HPDE6-E6E7 (cell line): ENCODE measurements around the gene ABLIM1.

Source experiments
- DNase-seq: peaks from one replicate; pipeline ENCODE4 v3.0.0; 2011; ENCODE audit warnings: missing footprints; ENCODE audit errors: extremely low spot score

Gene ABLIM1

DNA sequence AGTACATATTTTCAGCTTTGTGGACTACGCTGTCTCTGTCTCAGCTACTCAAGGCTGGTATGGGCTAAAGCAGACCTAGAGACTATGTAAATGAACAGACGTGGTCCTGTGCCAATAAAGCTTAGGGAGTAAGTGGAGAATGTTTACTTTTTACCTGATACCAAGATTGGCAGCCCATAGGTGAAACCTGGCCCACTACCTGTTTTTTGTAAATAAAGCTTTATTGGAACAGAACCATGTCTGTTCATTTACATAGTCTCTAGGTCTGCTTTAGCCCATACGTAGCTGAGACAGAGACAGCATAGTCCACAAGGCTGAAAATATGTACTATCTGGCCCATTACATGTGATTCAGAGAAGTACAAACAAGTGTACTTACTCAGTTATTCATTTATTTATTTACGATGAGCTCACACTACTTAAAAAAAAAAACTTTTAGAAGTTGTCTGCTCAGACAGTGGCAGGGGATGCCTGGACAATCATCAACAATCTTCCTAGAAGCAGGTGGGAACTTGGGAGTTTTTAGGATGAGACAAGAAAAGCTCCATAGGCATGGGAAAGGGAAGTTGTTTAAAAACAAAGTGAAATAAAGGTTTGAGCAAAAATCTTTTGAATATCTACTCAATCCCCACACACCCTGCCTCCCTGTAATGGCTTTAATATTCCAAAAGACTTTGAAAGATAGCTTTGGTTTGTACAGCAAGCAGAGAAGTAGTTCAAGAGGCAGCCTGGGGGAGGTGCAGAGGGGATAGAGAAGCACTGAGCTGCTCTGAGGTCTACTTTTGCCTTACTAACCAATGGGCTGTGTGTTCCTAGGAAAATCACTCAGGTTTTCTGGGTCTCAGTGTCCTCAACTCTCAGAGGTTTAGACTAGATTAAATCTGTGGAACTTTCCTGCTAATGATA is 139.4 kb downstream of the ABLIM1 start:
- no peak for DNase-seq

DNA sequence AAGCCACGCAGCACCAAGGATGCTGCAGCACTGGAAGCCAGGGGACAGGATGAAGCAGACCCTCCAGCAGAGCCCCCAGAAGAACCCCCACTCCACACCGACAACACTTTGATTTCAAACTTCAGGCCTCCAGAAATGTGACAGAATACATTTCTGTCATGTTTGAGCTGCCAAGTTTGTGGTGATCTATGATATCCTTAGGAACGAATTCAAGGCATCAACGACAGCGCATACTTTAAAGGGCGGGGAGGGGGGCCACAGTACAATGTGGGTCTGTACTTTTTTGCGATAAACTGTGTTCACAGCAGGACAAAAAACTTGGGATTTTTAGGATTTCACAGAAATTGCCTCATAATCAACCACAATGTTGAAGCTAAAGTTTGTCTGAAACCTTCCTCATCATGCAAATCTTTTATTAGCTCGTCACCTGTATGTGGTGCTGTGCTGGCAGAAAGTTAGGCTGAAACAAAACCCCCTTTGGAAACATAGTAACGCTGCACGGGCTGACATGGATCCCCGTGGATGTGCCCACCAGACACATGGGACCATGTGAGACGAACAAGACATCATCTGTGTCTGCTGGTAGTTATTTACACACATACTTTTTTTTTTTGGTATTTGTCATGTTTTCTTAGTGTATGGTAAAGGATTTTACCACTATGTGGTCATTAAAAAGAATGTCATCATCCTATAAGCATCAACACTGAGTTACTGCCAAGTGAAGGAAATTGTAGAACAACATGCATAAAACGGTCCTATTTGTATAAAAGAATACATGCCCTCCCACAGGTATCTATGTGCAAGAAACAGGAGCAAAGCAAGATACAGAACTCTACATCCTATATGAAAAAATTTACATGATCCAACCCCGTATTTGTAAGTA is 140.5 kb downstream of the ABLIM1 start:
- DNase-seq, result no peak

DNA sequence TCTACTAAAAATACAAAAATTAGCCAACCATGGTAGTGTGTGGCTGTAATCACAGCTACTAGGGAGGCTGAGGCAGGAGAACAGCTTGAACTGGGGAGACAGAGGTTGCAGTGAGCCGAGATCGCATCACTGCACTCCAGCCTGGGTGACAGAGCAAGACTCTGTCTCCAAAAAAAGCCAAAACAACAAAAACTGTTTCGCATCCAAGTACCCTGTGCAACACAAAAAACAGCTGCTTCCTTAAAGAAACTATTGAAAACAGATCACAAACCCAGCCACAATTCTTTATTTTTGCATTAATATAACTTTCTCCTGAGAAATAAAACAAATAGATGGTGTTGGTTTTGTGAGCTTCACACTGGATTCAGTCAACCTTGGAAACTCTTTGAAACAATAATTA is 141.7 kb downstream of the ABLIM1 start:
- DNase-seq, result no peak

DNA sequence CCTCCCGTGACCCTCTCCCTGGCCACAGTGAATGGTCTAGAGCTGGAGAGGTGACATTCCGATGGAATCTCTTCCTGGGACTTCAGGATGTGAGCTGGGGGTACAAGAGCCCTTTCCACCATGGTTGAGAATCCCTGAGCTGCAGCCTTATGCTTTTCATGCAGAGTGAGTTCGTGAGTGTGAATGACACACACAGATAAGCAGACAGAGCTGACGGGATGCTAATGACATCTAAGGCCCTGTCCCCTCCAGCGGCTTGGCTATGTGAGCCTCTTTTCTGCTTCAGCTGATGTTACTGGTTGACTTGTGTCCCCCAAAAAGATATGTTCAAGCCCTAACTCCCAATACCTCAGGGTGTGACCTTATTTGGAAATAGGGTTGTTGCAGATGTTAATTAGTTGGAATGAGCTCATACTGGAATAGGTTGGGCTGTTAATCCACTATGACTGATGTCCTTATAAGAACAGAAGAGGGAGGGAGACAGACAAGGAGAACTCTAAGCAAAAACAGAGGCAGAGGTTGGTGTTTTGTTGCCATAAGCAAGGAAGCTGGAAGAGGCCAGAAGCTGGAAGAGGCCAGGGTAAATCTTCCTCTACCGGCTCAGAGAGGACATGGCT is 142.7 kb downstream of the ABLIM1 start:
- DNase-seq, result no peak

DNA sequence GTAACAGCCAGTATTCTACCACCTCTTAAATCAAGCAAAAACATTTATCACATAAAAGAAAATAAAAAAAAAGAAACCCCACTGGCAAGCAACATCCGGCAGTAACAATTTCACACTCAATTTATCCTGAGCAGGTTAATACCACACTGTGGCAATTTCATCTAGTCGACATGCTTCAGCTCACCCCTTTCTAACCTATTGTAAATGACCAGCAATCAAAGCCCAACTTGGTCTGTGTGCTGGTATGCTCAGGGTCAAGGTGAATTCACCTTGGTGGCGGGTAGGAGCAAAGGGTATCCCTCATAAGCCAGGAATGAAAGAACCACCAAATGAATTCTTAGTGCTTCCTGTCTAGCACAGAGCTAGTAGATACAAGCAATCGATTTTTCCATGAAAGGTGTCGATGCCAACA is 144.7 kb downstream of the ABLIM1 start:
- DNase-seq, result no peak

GRCh38 chr10:114511881-114512280 is 146.2 kb downstream of the ABLIM1 start:
- no peak for DNase-seq

GRCh38 chr10:114508376-114508775 is 149.7 kb downstream of the ABLIM1 start:
- DNase-seq, result no peak

DNA sequence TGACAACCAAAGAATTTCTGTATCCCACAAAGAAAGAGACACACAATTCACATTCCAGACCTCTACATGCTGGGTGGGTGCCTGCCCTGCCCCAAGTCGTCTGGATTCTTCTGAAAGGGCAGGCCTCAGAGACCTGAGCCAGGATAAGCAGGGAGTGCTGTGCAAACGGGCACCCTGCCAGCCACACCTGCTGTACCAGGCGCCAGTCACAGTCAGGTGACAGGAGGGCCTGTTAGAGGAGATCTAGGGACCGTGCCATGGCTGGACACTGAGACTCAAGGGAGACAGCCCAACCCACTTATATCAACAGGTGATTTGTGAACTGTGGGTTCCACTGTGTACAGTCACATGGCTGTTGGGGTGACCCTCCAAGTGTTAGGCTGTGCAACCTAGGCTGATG is 150.6 kb downstream of the ABLIM1 start:
- no peak for DNase-seq

GRCh38 chr10:114506871-114507385 is 151.1 kb downstream of the ABLIM1 start:
- no peak for DNase-seq

- DNase-seq, result no peak
Observed at GRCh38 chr10:114504769-114505579, 153.1 kb downstream of the ABLIM1 start.

DNA sequence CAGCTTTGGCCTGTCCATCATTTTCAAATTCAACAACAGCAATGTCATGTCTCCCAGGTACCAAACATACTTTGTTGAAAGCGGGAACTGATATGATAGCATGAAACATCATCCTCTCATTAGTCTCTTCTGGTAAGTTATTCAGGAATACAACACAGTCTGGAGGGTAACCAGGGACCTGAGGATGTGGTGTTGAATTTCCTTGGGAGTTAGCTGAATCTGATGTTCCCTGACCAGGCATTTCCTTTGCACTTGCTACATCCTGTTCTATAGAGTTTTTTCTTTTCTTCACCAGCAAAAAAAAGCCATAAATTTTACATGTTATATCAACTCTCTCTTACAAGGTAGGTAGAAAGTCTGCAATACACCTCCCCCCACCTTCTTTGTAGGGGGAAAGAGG is 156.0 kb downstream of the ABLIM1 start:
- DNase-seq, result no peak

GRCh38 chr10:114501650-114502049 is 156.4 kb downstream of the ABLIM1 start:
- DNase-seq, result no peak

GRCh38 chr10:114500643-114501042 is 157.4 kb downstream of the ABLIM1 start:
- no peak for DNase-seq

DNA sequence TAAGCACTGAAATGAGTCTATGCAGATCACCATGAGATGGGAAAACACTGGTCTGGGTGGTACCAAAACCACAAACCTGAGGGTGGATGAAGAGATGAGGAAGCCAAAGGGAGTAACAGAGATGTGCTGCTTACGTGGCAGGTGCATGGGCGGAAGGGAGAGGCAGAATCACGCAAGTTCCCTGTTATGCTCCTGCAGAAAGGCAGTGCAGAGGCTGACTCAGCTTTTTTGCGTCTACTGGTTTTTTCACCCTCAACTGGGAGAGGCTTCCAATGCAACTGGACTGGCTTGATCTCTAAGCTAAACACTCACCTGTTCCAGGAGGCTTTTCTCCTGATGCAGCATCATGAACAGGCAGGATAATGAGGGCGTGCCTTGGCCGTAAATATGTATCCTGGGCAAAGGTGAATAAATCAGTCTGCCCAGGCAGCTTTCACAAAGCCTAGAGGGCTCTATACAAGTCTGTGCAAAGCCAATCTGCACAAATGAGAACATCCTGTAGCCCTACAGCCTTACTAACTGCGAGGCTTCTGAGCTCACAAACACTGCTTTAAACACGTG is 158.4 kb downstream of the ABLIM1 start:
- peak; percentile 92 for DNase-seq

DNA sequence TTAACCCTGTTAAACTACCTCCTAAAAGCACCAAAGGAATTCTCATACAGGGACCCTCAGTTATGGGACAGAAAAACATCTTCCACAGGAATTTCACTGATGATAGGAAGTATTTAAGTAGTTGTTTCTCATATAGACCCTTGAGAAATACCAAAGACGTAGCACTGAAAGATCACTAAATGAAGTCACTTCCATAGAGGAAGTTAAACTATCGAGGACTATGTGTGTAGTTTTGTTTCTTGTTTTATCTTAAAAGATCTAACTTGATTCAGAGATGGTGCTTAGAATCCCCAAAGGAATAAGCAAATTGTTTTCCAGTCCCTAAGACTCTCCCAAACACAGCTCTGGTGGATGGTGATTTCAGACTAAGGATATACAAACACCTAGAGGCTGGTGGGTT is 159.0 kb downstream of the ABLIM1 start:
- DNase-seq, result no peak

GRCh38 chr10:114498413-114499111 is 159.5 kb downstream of the ABLIM1 start:
- no peak for DNase-seq

- DNase-seq, result no peak
Observed at GRCh38 chr10:114495303-114495702, 162.8 kb downstream of the ABLIM1 start.

DNA sequence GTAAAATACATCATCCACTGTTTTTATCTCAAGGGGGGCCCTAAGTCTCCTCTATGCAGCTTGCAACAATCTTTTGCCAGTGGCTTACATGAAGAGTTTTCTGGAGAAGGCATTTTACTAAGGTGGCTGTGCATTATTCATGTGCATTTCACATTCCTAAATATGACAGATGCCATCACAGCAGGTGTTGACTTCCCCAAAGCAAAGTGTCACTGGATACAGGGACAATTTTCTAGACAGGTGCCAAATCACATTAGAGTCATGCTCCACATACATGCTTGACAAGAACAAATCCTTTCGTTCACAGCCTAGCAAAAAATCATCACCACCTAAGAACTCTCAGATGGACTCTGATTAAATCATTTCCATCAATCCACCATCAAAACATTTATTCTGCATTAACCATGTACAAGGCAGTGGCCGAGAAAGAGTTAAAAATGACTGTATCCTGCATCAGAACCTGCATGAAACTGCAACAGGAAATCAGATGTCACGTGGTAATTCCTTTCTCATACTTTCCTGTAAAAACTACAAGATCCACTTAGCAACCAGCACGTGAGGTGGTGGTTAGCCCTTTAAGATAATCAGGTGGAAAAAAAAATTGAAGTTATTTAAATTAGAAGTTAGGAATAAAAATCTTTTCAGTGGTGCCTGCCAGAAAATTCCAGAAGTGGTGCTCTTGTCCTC is 165.6 kb downstream of the ABLIM1 start:
- no peak for DNase-seq

DNA sequence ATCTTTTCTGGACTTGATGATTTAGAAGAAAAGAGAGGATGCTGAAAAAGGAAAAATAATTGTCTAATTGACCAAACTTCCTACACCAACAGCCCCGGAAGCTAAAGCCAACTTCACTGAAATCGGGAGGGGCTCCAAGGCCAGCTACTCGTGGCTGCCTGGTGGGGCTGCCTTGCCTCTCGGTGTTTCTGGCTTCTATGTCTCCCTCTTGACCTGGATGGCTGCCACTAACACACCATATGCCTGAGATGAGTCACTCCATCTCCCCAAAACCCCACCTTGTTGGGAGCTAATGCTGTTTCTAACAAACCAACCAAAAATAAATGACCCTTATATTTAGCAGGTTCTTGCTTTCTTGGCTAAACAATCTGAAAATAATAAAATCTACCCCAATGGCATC is 166.1 kb downstream of the ABLIM1 start:
- no peak for DNase-seq

GRCh38 chr10:114491419-114491818 is 166.7 kb downstream of the ABLIM1 start:
- DNase-seq, result no peak
